Smooth muscle cell (in vitro differentiated cells): Measurements from ENCODE around the gene GNRH2. TPM values are rescaled to one million over a fixed set of nuclear protein-coding genes. Genes with fewer than 3 reads are reported as not detected.

Experiments
- DNase-seq: peaks from one replicate; lab custom pipeline; 2025; ENCODE audit not compliant: unreplicated experiment; lab: John Stamatoyannopoulos, UW
- H2AFZ ChIP-seq: fragments of 200-600 bp; sonication (generic); 2 replicates; pipeline ENCODE4 v1.6.0; 2016; ENCODE audit warnings: antibody characterized with exemption, low read depth, mild to moderate bottlenecking
- H3F3A ChIP-seq: fragments of 200-600 bp; sonication (generic); 2 replicates; pipeline ENCODE4 v1.6.0; 2017; ENCODE audit warnings: antibody characterized with exemption, low read depth
- H3K27ac ChIP-seq: fragments of 200-600 bp; sonication (generic); 2 replicates; pipeline ENCODE4 v1.5.1; 2016; ENCODE audit warnings: low read depth, mild to moderate bottlenecking
- H3K27me3 ChIP-seq: fragments of 200-600 bp; sonication (generic); 2 replicates; pipeline ENCODE4 v1.6.1; 2016; ENCODE audit warnings: low read depth, mild to moderate bottlenecking
- H3K36me3 ChIP-seq: fragments of 200-600 bp; sonication (generic); 2 replicates; pipeline ENCODE4 v1.5.1; 2016; ENCODE audit warnings: low read depth
- H3K4me1 ChIP-seq: fragments of 200-600 bp; sonication (generic); 2 replicates; pipeline ENCODE4 v1.5.1; 2016; ENCODE audit warnings: low read depth
- H3K4me2 ChIP-seq: fragments of 200-600 bp; sonication (generic); 2 replicates; pipeline ENCODE4 v1.6.0; 2016; ENCODE audit warnings: mild to moderate bottlenecking
- H3K4me3 ChIP-seq: fragments of 200-600 bp; sonication (generic); 2 replicates; pipeline ENCODE4 v1.5.1; 2016; ENCODE audit warnings: mild to moderate bottlenecking
- H3K79me2 ChIP-seq: fragments of 200-600 bp; sonication (generic); 2 replicates; pipeline ENCODE4 v1.6.0; 2016; ENCODE audit warnings: low read depth, mild to moderate bottlenecking
- H3K9ac ChIP-seq: fragments of 200-600 bp; sonication (generic); 2 replicates; pipeline ENCODE4 v1.6.0; 2016; ENCODE audit warnings: low read depth
- H3K9me3 ChIP-seq: fragments of 200-600 bp; sonication (generic); replicated peaks from 2 replicates; pipeline ENCODE4 v1.5.1; 2016; ENCODE audit warnings: low read depth
- H4K20me1 ChIP-seq: fragments of 200-600 bp; sonication (generic); 2 replicates; pipeline ENCODE4 v1.6.0; 2016; ENCODE audit warnings: low read depth
- CTCF ChIP-seq: fragments of 200-600 bp; sonication (generic); IDR thresholded peaks from 2 replicates; pipeline ENCODE4 v1.5.1; 2017; ENCODE audit warnings: borderline replicate concordance, mild to moderate bottlenecking, antibody characterized with exemption; ENCODE audit not compliant: insufficient read depth, poor library complexity, severe bottlenecking
- WGBS: methylation state at CpG from one replicate; pipeline ENCODE4 v1.1.7; 2016; ENCODE audit warnings: low lambda C conversion rate; 5-methylcytosine and 5-hydroxymethylcytosine counted together
- polyA plus RNA-seq: library from polyadenylated mRNA; unstranded; fragments of >200 nt; fragmentation: Nextera tagmentation; extraction: Ambion mirVana; gene quantifications from 2 replicates; pipeline ENCODE4 v1.2.1, GENCODE V29; 2016
- total RNA-seq: library from RNA; depleted of rRNA; stranded (reverse); fragments of >200 nt; gene quantifications from 2 replicates; pipeline ENCODE4 v1.2.3, GENCODE V29; 2014

GNRH2 gene
- total and polyA plus RNA-seq, 2 experiments from 2014 or later = not detected

DNA sequence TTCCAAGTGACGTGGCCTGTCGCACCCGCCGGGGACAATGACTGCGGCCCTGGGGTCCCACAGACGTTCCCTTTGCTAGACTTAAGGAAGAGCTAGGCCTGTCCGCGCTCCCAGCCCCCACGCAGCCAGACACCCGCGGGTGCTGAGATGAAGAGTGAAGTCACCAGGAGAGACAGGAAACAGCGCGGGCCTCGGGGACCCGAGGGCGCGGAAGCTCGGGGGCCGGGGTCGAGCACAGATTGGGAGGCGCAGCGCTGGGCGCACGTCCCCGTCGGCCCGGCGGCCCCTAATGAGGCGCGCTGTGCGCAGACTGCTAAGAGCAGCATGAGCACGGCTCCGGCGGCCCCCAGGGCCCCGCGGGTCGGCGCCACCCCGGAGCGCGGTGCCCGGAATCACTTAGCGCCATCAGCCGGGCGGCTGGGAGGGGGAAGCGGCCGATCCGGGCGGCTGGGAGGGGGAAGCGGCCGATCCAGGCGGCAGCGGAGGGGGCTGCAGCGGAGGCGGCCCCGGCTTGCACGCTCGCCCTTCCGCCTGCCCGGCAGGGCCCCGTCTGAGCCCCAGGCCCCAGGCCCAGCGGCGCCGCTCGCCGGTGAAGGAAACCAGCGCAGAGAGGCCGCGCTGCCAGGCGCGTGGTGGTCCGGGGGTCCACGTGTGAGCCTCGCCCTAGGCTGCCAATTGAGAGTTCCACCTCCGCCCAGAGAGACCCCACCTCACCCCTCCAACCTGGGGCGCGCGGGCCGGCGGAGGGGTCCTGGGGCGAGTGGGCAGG is 49.4 kb downstream of the GNRH2 start:
- TF ChIP-seq CTCF = no peak
- Histone ChIP-seq H3K27ac (no peak overlapping the region), H3K27me3 (no peaks in the 10 kb centered on the region), H4K20me1 (no peaks in the 10 kb centered on the region), H3K4me1 (peaks cover 2% of the 10 kb centered on the region), H3K4me3 (peak overlapping the region; percentile 50), H3K79me2 (no peaks in the 10 kb centered on the region), H3K9me3 (no peaks in the 10 kb centered on the region), H2AFZ (peak overlapping the region; percentile 94), H3K4me2 (peak overlapping the region; percentile 90), H3K36me3 (no peaks in the 10 kb centered on the region), H3K9ac (no peak overlapping the region), H3F3A (no peaks in the 10 kb centered on the region)
- 40% methylated on average over 52 of the region's 81 CpGs for WGBS
- no peak for DNase-seq

GRCh38 chr20:3093861-3094361 is 50.5 kb downstream of the GNRH2 start:
- Histone ChIP-seq H3K36me3 (no peaks in the 10 kb centered on the region), H3F3A (no peaks in the 10 kb centered on the region), H3K27ac (no peak overlapping the region), H3K4me3 (no peak overlapping the region), H3K27me3 (no peaks in the 10 kb centered on the region), H3K9ac (no peak overlapping the region), H4K20me1 (no peaks in the 10 kb centered on the region), H3K79me2 (no peaks in the 10 kb centered on the region), H2AFZ (no peak overlapping the region), H3K4me2 (no peak overlapping the region), H3K9me3 (no peaks in the 10 kb centered on the region), H3K4me1 (peaks cover 2% of the 10 kb centered on the region)
- TF ChIP-seq CTCF = no peak
- WGBS = 89% methylated on average over 10 of the region's 10 CpGs
- no peak for DNase-seq

GRCh38 chr20:3094848-3095629 is 51.6 kb downstream of the GNRH2 start:
- Histone ChIP-seq H3K79me2 (no peaks in the 10 kb centered on the region), H3K27ac (no peak overlapping the region), H3K4me3 (no peak overlapping the region), H3F3A (no peaks in the 10 kb centered on the region), H4K20me1 (no peaks in the 10 kb centered on the region), H3K36me3 (no peaks in the 10 kb centered on the region), H3K4me1 (peaks cover 2% of the 10 kb centered on the region), H3K9me3 (no peaks in the 10 kb centered on the region), H3K27me3 (no peaks in the 10 kb centered on the region), H2AFZ (no peak overlapping the region), H3K4me2 (no peak overlapping the region), H3K9ac (no peak overlapping the region)
- 92% methylated on average over 13 of the region's 13 CpGs for WGBS
- TF ChIP-seq CTCF = no peak
- DNase-seq = no peak

Other genes starting within 250 kb of the GNRH2 start
- 40.2 and 54.0 TPM in 2 replicates for gene CPXM1, start 243.0 kb upstream of the GNRH2 start, total RNA-seq
- gene CPXM1, start 243.0 kb upstream of the GNRH2 start, polyA plus RNA-seq = 74.8 and 99.3 TPM in 2 replicates
- gene C20orf141, start 228.6 kb upstream of the GNRH2 start, total RNA-seq = not detected in 2 replicates
- gene C20orf141, start 228.6 kb upstream of the GNRH2 start, polyA plus RNA-seq = 0.44 TPM in 1 of 2 replicates, not detected in the other
- gene TMEM239, start 227.3 kb upstream of the GNRH2 start, total RNA-seq = not detected in 2 replicates
- gene TMEM239, start 227.3 kb upstream of the GNRH2 start, polyA plus RNA-seq = not detected in 2 replicates
- 18.7 and 24.2 TPM in 2 replicates for gene PCED1A, start 203.0 kb upstream of the GNRH2 start, total RNA-seq
- gene PCED1A, start 203.0 kb upstream of the GNRH2 start, polyA plus RNA-seq = 43.7 and 46.7 TPM in 2 replicates
- gene VPS16, start 202.9 kb upstream of the GNRH2 start, total RNA-seq = 26.3 and 30.2 TPM in 2 replicates
- 32.4 and 36.9 TPM in 2 replicates for gene VPS16, start 202.9 kb upstream of the GNRH2 start, polyA plus RNA-seq
- gene PTPRA, start 170.1 kb upstream of the GNRH2 start, total RNA-seq = 48.9 and 66.1 TPM in 2 replicates
- gene PTPRA, start 170.1 kb upstream of the GNRH2 start, polyA plus RNA-seq = 35.3 and 38.4 TPM in 2 replicates
- 18.3 and 24.4 TPM in 2 replicates for gene MRPS26, start 2.4 kb downstream of the GNRH2 start, total RNA-seq
- gene MRPS26, start 2.4 kb downstream of the GNRH2 start, polyA plus RNA-seq = 62.9 and 79.6 TPM in 2 replicates
- not detected in 2 replicates for gene OXT, start 28.0 kb downstream of the GNRH2 start, total RNA-seq
- 2.8 and 3.5 TPM in 2 replicates for gene OXT, start 28.0 kb downstream of the GNRH2 start, polyA plus RNA-seq
- not detected in 2 replicates for gene AVP, start 41.1 kb downstream of the GNRH2 start, total RNA-seq
- gene AVP, start 41.1 kb downstream of the GNRH2 start, polyA plus RNA-seq = not detected in 2 replicates
- 17.2 and 24.2 TPM in 2 replicates for gene FASTKD5, start 116.2 kb downstream of the GNRH2 start, total RNA-seq
- gene FASTKD5, start 116.2 kb downstream of the GNRH2 start, polyA plus RNA-seq = 11.8 TPM in 2 replicates
- 3.4 and 4.9 TPM in 2 replicates for gene UBOX5, start 116.2 kb downstream of the GNRH2 start, total RNA-seq
- gene UBOX5, start 116.2 kb downstream of the GNRH2 start, polyA plus RNA-seq = 8.1 and 9.0 TPM in 2 replicates
- 3.6 and 6.9 TPM in 2 replicates for gene LZTS3, start 129.9 kb downstream of the GNRH2 start, total RNA-seq
- gene LZTS3, start 129.9 kb downstream of the GNRH2 start, polyA plus RNA-seq = 6.1 and 9.0 TPM in 2 replicates
- gene DDRGK1, start 161.1 kb downstream of the GNRH2 start, total RNA-seq = 20.4 and 55.4 TPM in 2 replicates
- 48.0 and 66.6 TPM in 2 replicates for gene DDRGK1, start 161.1 kb downstream of the GNRH2 start, polyA plus RNA-seq
- gene ITPA, start 165.9 kb downstream of the GNRH2 start, total RNA-seq = 18.9 and 20.4 TPM in 2 replicates
- gene ITPA, start 165.9 kb downstream of the GNRH2 start, polyA plus RNA-seq = 51.6 and 55.8 TPM in 2 replicates
- 0.27 and 0.45 TPM in 2 replicates for gene SLC4A11, start 195.6 kb downstream of the GNRH2 start, total RNA-seq
- 1.5 and 3.4 TPM in 2 replicates for gene SLC4A11, start 195.6 kb downstream of the GNRH2 start, polyA plus RNA-seq